Smooth muscle cell of the brain vasculature (primary cell): Measurements from ENCODE around the gene ACTN4.

ENCODE experiments used
- DNase-seq: peaks from one replicate; pipeline ENCODE4 v3.0.0-alpha.2; 2012; ENCODE audit warnings: low read depth, low spot score

ACTN4 gene

DNA sequence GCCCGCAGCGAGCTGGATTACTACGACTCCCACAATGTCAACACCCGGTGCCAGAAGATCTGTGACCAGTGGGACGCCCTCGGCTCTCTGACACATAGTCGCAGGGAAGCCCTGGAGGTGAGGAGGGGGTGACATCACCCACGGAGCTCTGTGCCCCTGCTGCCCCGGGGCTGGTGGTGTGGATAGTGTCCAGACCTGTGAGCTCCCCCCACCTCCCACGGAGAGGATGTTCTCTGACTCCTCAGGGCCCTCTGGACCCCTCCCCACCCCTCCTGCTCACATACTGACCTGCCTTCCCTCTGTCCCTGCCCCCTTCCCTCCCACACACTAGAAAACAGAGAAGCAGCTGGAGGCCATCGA lies 76.1 kb downstream of the ACTN4 start:
- no peak for DNase-seq

DNA sequence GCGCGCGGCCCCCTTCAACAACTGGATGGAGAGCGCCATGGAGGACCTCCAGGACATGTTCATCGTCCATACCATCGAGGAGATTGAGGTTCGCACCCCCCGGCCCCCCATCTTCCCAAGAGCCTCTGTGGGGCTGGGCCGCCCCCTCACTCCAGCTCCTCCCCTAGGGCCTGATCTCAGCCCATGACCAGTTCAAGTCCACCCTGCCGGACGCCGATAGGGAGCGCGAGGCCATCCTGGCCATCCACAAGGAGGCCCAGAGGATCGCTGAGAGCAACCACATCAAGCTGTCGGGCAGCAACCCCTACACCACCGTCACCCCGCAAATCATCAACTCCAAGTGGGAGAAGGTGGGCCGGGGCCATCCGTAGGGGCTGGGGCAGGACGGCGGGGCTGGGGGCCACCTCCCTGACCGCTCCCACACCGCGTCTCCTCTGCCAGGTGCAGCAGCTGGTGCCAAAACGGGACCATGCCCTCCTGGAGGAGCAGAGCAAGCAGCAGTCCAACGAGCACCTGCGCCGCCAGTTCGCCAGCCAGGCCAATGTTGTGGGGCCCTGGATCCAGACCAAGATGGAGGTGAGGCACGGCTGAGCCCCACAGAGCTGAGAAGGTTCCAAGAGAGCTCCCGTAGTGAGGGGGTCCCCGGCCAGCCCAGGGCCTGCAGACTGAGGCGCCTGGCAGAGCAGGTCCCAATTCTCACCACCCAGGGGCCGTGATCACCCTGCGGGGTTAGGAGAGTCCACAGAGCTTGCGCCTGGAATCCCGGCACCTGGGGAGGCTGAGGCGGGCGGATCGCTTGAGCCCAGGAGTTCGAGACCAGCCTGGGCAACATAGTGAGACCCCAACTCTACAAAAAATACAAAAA lies 76.8 kb downstream of the ACTN4 start:
- DNase-seq = no peak

DNA sequence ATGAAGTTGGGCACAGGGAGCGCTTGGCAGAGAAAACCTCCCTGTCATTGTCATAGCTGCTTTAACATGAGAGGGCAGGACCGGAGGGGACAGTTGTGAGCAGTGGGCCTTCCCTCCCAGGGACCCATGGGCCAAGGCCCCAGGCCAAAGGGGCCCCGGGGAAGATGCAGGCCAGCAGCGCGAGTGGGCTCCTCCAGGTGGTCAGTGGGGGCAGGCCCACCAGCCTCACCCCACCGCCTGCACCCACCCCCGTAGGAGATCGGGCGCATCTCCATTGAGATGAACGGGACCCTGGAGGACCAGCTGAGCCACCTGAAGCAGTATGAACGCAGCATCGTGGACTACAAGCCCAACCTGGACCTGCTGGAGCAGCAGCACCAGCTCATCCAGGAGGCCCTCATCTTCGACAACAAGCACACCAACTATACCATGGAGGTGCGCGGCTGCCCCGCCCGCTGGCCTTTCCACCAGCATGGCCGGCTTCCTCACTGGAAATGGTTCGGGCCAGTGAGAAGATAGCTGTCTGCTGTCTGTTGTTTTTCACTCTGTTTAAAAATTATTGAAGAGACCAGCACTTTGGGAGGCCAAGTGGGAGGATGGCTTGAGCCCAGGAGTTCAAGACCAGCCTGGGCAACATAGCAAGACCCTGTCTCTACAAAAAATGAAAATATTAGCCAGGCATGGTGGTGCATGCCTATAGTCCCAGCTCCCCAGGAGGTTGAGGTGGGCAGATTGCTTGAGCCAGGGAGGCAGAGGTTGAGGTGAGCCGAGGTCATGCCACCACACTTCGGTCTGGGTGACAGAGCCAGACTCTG lies 78.2 kb downstream of the ACTN4 start:
- DNase-seq = no peak

DNA sequence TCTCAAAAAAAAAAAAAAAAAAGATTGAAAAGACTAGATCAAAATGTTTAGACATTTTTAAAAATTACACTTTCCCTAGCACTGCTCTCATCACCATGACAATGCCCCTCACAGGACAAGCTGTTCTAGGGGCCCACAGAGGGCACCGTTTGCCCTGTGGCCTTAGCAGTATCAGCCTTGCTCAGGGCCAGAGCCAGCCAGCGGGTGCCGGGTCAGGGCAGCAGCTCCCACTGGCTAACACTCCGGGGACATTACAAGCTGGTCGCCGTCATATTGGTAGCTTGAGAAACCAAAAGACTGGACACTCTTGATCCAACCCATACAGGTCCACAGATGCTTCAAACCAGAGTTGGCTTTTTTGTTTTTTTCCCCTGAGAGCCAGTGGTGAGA lies 78.8 kb downstream of the ACTN4 start:
- DNase-seq = no peak

DNA sequence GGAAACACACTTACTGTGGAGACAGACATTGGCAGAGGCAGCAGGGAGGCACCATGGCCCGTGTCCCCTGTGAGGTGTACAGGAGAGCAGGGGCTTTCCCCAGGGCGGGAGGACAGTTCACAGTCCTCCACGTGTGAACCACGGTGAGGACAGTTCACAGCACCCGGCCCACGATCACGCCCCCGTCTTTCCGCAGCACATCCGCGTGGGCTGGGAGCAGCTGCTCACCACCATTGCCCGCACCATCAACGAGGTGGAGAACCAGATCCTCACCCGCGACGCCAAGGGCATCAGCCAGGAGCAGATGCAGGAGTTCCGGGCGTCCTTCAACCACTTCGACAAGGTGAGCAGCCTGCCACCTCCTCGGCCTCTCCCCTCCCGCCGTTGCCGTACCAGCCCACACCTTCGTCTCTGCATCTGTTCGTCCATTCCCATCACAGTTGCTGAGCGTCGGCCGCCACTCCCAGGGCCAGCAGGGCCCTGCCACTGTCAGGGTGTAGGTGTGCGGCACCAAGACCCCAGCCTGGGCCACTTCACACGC lies 79.4 kb downstream of the ACTN4 start:
- no peak for DNase-seq

DNA sequence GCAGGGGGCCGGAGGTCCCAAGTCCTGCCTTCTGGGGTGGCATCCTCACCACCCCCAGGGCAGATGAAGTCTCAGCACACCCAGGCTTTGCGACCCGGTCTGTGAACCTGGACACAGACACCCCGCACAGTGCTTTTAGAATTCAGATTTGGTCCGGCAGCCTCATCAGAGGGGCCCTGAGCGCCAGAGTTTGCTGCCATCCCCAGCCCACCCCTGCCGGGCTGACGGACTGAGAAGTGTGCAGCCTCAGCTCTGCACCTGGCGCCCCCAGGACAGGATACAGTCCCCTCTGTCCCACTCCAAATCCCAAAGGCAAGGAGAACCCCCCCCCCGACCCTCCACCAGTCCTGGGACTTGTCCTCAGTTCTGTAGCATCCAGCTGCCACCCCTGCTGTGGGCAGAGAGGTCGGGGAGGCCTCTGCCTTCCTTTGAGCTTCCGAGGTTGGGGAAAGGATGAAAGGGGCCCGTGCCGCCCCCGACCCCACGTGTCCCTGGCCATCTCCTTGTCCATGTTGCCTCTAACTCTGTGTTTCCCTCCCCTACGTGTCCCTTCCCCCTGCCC lies 79.9 kb downstream of the ACTN4 start:
- DNase-seq = no peak

DNA sequence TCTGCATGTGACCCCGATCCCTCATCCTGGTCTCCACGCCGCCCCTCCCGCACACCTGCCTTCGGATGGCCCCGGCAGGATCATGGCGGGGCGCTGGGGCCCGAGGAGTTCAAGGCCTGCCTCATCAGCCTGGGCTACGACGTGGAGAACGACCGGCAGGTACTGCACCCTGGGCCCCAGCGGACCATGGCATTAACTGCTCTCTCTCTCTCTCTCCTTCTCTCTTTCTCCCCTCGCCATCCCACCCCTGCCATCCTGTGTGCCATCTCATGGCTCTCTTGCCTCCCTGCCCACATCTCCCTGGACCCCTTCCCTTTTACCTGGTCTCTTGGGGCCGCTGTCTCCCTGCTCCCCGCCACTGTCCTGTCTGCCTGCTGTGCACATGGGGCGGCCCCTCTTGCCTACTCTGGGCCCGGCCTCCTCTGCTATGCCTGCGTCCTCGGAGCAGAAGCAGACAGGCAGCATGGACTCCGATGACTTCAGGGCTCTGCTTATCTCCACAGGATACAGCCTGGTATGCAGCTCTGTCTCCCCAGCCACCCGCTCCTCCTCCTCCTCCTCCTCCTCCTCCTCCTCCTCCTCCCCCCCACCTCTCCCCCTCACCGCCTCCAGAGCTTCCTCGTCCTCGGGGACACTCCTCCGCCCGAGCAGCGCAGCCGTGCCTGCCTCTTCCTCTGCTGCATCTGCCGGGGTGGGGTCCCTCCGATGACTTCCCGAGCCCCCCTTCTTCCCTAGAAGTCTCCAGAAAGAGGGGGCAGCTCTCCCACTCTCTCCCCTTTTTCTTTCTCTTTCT lies 80.6 kb downstream of the ACTN4 start:
- no peak for DNase-seq

DNA sequence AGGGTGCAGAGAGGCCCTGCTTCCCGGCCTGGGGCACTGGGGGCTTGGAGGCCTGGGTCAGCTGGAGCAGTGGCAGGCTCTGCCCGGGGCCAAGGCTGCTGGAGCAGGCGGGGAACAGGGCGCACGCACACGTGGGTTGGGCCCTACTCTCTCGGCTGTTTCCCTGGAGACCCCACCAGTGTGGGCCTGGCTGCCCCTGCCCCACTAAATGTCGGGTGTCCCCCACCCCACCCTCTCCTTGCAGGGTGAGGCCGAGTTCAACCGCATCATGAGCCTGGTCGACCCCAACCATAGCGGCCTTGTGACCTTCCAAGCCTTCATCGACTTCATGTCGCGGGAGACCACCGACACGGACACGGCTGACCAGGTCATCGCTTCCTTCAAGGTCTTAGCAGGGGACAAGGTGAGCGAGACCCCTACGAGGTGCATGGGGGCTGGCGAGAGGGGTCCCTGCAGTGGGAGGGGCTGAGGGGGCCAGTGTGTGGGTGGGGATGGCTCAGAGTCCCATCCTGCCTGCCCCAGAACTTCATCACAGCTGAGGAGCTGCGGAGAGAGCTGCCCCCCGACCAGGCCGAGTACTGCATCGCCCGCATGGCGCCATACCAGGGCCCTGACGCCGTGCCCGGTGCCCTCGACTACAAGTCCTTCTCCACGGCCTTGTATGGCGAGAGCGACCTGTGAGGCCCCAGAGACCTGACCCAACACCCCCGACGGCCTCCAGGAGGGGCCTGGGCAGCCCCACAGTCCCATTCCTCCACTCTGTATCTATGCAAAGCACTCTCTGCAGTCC lies 81.5 kb downstream of the ACTN4 start:
- no peak for DNase-seq

DNA sequence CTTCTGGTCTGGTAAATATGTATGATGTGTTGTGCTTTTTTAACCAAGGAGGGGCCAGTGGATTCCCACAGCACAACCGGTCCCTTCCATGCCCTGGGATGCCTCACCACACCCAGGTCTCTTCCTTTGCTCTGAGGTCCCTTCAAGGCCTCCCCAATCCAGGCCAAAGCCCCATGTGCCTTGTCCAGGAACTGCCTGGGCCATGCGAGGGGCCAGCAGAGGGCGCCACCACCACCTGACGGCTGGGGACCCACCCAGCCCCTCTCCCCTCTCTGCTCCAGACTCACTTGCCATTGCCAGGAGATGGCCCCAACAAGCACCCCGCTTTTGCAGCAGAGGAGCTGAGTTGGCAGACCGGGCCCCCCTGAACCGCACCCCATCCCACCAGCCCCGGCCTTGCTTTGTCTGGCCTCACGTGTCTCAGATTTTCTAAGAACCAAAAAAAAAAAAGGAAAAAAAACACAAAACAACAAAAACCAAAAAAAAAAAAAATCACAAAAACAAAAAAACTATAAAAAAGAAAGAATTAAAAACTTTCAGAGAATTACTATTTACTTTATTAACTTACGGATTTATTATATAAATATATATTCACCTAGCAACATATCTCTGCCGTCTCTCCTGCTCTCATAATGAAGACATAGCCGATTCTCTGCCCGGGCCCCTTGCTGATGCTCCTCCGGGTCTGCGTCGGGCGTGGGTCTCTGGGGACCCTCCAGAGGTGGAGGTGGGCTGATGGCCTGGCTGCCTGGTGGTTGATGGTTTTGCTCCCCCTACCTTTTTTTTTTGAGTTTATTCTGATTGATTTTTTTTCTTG lies 82.4 kb downstream of the ACTN4 start:
- DNase-seq = no peak

DNA sequence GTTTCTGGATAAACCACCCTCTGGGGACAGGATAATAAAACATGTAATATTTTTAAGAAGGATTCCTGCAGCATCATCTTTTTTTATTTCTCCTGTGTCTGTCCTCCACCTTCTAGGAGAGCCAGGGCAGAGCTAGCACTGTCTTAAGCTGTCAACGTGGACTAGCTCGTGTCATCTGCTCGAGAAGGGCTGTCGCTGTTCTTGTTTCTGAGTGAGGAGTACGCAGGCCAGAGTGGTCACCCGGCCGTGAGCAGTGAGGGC lies 83.0 kb downstream of the ACTN4 start:
- no peak for DNase-seq

DNA sequence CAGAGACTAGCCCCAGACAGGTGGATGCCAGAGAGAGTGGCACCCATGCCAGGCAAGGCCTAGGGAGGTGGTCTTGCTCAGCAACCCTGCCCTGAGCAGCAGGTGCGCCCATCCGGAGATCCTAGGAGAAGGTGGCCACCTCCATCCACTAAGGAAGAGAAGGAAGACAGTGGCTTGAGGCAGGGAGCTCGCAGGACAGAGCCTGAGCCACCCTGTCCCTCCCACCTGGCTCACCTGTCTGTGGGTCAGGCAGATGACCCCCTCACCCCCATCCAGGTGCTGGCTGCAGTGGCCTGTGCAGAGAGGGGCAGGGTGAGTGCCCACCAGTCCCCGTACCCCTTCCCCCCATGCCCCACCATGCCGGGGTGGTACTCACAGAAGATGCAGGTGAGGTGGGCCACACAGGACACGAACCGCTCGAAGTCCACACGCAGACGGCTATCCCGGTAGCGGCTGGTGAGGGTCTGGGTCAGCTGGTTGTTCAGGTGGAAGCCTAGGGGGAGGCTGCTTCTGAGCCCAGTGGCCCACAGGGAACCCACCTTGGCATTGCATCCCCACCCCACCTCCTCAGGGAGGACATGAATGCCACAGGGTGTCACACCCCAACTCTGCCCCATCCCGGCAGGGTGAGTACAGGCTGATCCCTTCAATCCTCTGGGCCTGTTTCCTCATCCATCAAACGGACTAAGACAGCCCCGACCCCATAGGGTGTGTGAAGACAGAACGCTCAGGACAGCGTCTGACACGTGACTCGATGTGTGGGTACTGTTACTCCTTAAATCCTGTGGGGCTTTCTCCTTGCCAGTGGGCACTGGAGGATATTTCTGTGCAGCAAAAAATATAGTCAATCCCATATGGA lies 83.5 kb downstream of the ACTN4 start:
- DNase-seq = no peak

DNA sequence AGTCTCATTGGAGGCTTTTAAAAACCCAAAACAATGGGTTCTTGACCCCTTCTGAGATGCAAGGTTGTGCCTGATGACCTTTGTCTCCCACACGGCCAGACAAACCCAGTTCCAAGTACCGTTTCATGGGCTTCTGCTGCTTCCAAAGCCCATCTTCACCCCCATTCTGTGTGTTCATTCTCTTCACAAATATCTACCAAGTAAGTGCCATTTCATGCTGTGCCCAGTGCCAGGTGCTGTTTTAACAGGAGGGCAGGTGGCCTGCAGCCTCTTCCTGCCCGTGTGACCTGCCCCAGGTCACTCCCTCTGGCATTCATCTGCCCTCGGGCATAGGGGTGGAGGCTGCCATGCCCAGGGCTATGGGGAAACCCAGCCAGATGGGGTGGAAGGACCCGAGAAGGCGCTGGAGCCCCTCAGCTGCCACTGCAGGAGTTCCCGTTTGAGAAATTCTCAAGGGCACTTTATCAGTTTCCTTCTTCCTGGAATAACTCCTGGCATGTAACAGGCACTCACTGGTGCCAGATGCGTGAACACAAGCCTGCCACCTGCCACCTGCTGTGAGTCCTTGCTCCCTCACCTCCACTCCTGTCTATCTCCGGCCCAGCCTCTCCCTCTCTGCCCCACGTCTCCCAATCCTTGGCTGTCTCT lies 84.3 kb downstream of the ACTN4 start:
- no peak for DNase-seq

DNA sequence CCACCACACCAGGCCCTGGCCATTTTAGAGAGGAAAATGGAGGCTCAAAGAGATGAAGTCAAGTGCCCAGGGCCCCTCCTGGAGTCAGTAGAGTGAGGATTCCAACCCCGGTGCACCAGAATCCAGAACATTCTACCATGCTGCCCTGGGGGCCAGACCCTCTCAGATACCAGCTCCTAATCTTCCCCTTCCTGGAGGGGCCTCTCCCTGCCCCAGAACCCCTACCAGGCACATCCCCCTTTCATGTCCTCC lies 85.7 kb downstream of the ACTN4 start:
- DNase-seq = no peak

DNA sequence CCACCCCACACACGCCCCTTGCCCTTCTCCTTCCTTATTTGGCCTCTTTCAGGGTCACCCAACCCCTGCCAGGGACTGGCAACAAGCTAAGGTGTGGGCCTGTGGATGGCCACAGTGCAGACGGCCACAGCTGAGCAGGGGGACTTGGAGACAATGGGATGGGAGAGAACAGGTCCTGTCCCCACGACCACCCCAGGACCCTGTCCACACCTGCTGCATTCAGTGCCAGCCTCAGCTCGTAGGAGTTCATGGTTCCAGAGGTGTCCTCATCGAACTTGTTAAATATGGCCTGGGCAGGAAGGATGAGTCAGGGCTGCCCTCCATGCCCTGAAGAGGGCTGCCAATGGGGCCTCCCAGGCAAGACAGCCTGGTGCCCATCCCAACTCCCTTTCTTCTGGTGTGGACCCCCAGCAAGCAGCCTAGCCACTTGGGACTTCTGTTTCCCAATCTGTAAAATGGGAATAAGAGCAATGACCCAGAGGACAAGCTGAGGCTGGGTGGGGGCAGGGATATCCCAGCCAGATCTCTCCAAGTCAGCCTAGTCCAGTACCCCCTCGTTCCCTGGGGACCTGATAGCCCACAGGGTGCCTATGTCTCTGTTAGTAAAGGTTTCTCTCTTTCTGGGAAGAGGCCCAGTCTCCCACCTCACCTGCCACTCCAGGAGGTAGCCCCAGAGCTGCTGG lies 86.2 kb downstream of the ACTN4 start:
- no peak for DNase-seq

DNA sequence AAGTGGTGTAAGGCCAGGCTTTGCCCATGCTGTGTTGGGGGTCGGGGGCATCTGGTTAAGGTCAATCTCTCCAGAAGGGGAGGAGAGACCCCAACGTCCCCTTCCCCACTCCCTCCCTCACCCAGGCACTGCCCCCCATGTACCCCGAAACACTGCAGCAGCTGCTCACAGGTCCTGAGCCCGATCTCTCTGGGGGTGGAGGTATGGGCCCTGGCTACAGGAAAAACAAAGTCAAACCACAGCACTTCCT lies 86.7 kb downstream of the ACTN4 start:
- DNase-seq = no peak

DNA sequence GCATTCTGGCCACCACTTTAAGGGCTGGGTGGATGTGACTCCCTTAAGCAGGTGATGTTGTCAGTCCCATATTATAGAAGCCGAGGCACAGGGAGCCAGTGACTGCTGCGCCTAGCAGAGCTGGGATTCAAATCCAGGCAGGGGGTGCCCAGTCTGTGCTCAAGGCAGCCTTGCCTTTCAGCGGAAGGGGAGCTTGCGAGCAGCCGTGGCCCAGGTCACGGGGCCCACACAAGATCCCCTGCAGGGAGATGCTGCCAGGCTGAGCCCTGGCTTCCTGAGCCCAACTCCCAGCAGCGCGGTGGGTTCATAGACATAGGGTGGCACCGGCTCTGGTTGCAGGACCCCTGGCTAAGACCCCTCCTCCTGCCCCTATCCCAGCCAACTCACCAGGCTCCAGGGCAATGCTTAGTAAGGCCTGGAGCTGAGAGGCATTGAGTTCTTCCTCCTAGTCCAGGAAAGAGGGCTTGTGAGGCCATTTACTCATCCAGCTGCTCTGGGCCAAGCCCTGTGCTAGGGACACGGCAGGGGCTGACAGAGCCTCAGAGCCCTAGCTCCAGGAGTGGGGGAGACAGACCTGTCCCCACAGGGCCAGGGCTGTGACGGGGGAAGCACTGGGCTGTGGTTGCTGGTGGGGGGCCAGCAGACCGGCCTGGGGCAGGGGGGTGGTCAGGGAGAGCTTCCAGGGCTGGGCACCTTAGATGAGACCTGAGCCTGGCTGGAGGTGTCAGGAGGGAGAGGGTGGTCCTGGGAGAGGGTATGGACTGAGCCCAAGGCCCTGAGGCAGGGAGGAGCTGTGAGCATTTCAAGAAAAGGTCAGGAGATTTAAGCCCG lies 87.2 kb downstream of the ACTN4 start:
- DNase-seq = no peak

DNA sequence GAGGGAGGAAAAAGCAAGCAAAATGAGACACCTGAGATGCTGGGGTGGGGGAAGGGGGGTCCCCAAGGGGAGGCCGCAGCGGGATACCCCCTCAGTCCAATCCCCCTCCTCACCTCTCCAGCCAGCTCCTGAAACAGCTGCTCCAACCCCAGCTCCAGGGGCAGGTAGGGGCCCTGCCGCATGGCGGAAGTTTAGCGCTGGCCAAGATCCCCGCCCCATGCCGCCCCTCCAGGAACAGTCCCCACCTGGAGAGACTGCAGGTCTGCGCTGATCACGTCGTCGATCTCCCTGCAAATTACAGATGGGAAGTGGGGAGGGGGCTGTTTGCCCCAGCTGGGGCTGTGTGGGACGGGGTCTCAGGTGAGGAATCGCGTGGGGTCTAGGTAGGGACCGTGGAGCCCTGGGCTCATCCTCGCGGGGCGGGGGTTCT lies 87.8 kb downstream of the ACTN4 start:
- no peak for DNase-seq

DNA sequence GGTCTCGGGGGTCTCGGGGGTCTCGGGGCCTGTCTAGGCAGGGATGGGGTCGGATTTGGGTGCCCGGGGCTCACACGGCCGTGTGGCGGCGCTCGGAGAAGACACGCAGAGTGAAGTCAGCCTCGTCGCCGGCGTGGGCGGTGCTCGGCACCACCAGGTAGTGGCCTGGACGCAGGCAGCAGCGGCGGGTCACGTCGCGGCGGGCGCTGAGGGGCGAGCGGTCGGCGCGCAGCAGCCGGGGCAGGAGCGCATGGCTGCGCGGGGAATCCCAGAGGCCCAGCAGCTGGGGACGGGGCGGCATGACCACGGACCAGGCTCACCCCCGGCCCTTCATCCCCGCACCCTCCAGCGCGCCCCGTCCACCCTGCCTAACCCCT lies 88.6 kb downstream of the ACTN4 start:
- no peak for DNase-seq
